Smooth muscle cell (in vitro differentiated cells): ENCODE measurements around the gene TMCO1. TPM values are rescaled to one million over a fixed set of nuclear protein-coding genes. Genes with fewer than 3 reads are reported as not detected.
"Not testable (repeated sequence)": the region's sequence is repeated elsewhere in the genome, so short reads cannot be mapped to it uniquely, and the experiment has no call there.

ENCODE experiments used
- DNase-seq: peaks from one replicate; lab custom pipeline; 2025; ENCODE audit not compliant: unreplicated experiment; lab: John Stamatoyannopoulos, UW
- H2AFZ ChIP-seq: fragments of 200-600 bp; sonication (generic); 2 replicates; pipeline ENCODE4 v1.6.0; 2016; ENCODE audit warnings: antibody characterized with exemption, low read depth, mild to moderate bottlenecking
- H3F3A ChIP-seq: fragments of 200-600 bp; sonication (generic); 2 replicates; pipeline ENCODE4 v1.6.0; 2017; ENCODE audit warnings: antibody characterized with exemption, low read depth
- H3K27ac ChIP-seq: fragments of 200-600 bp; sonication (generic); 2 replicates; pipeline ENCODE4 v1.5.1; 2016; ENCODE audit warnings: low read depth, mild to moderate bottlenecking
- H3K27me3 ChIP-seq: fragments of 200-600 bp; sonication (generic); 2 replicates; pipeline ENCODE4 v1.6.1; 2016; ENCODE audit warnings: low read depth, mild to moderate bottlenecking
- H3K36me3 ChIP-seq: fragments of 200-600 bp; sonication (generic); 2 replicates; pipeline ENCODE4 v1.5.1; 2016; ENCODE audit warnings: low read depth
- H3K4me1 ChIP-seq: fragments of 200-600 bp; sonication (generic); 2 replicates; pipeline ENCODE4 v1.5.1; 2016; ENCODE audit warnings: low read depth
- H3K4me2 ChIP-seq: fragments of 200-600 bp; sonication (generic); 2 replicates; pipeline ENCODE4 v1.6.0; 2016; ENCODE audit warnings: mild to moderate bottlenecking
- H3K4me3 ChIP-seq: fragments of 200-600 bp; sonication (generic); 2 replicates; pipeline ENCODE4 v1.5.1; 2016; ENCODE audit warnings: mild to moderate bottlenecking
- H3K79me2 ChIP-seq: fragments of 200-600 bp; sonication (generic); 2 replicates; pipeline ENCODE4 v1.6.0; 2016; ENCODE audit warnings: low read depth, mild to moderate bottlenecking
- H3K9ac ChIP-seq: fragments of 200-600 bp; sonication (generic); 2 replicates; pipeline ENCODE4 v1.6.0; 2016; ENCODE audit warnings: low read depth
- H3K9me3 ChIP-seq: fragments of 200-600 bp; sonication (generic); replicated peaks from 2 replicates; pipeline ENCODE4 v1.5.1; 2016; ENCODE audit warnings: low read depth
- H4K20me1 ChIP-seq: fragments of 200-600 bp; sonication (generic); 2 replicates; pipeline ENCODE4 v1.6.0; 2016; ENCODE audit warnings: low read depth
- CTCF ChIP-seq: fragments of 200-600 bp; sonication (generic); IDR thresholded peaks from 2 replicates; pipeline ENCODE4 v1.5.1; 2017; ENCODE audit warnings: borderline replicate concordance, mild to moderate bottlenecking, antibody characterized with exemption; ENCODE audit not compliant: insufficient read depth, poor library complexity, severe bottlenecking
- WGBS: methylation state at CpG from one replicate; pipeline ENCODE4 v1.1.7; 2016; ENCODE audit warnings: low lambda C conversion rate; 5-methylcytosine and 5-hydroxymethylcytosine counted together
- polyA plus RNA-seq: library from polyadenylated mRNA; unstranded; fragments of >200 nt; fragmentation: Nextera tagmentation; extraction: Ambion mirVana; gene quantifications from 2 replicates; pipeline ENCODE4 v1.2.1, GENCODE V29; 2016
- total RNA-seq: library from RNA; depleted of rRNA; stranded (reverse); fragments of >200 nt; gene quantifications from 2 replicates; pipeline ENCODE4 v1.2.3, GENCODE V29; 2014

The TMCO1 gene
- total and polyA plus RNA-seq, 2 experiments from 2014 or later, result 135 to 146 TPM

GRCh38 chr1:165686121-165686970 lies 82.3 kb downstream of the TMCO1 start:
- Histone ChIP-seq H2AFZ (no peak overlapping the region), H3K27me3 (no peaks in the 10 kb centered on the region), H3K36me3 (peaks cover 9% of the 10 kb centered on the region), H3K4me3 (no peak overlapping the region), H3K27ac (no peak overlapping the region), H4K20me1 (peaks cover 51% of the 10 kb centered on the region), H3K9me3 (peaks cover 2% of the 10 kb centered on the region), H3K4me1 (no peaks in the 10 kb centered on the region), H3K9ac (no peak overlapping the region), H3K4me2 (no peak overlapping the region), H3F3A (no peaks in the 10 kb centered on the region), H3K79me2 (peaks cover 43% of the 10 kb centered on the region)
- WGBS, result 98% methylated on average over 6 of the region's 6 CpGs
- DNase-seq, result no peak
- no peak for TF ChIP-seq CTCF

GRCh38 chr1:165683848-165684485 lies 84.7 kb downstream of the TMCO1 start:
- Histone ChIP-seq H3K9ac (no peak overlapping the region), H3F3A (no peaks in the 10 kb centered on the region), H3K4me1 (no peaks in the 10 kb centered on the region), H4K20me1 (peaks cover 45% of the 10 kb centered on the region), H3K9me3 (peaks cover 2% of the 10 kb centered on the region), H3K27me3 (no peaks in the 10 kb centered on the region), H3K27ac (no peak overlapping the region), H3K36me3 (peaks cover 14% of the 10 kb centered on the region), H2AFZ (no peak overlapping the region), H3K4me3 (no peak overlapping the region), H3K79me2 (peaks cover 39% of the 10 kb centered on the region), H3K4me2 (no peak overlapping the region)
- 33% methylated on average over 1 of the region's 1 CpG for WGBS
- DNase-seq, result no peak
- TF ChIP-seq CTCF, result no peak

- H3K4me2 ChIP-seq, DNase-seq, H3F3A ChIP-seq, H2AFZ ChIP-seq, H3K27ac ChIP-seq, H3K4me1 ChIP-seq, H3K9ac ChIP-seq, H3K27me3 ChIP-seq, H3K4me3 ChIP-seq, H3K9me3 ChIP-seq: not testable (repeated sequence)
- peaks cover 14% of the 10 kb centered on the region for H3K79me2 ChIP-seq
- H3K36me3 ChIP-seq, result peaks cover 17% of the 10 kb centered on the region
- WGBS, result 95% methylated on average over 4 of the region's 4 CpGs
- peaks cover 27% of the 10 kb centered on the region for H4K20me1 ChIP-seq
Observed at GRCh38 chr1:165680773-165681172, 87.9 kb downstream of the TMCO1 start.

- H3K9ac ChIP-seq, result no peak overlapping the region
- H3K4me3 ChIP-seq, result no peak overlapping the region
- 96% methylated on average over 2 of the region's 2 CpGs for WGBS
- no peaks in the 10 kb centered on the region for H3K9me3 ChIP-seq
- no peak overlapping the region for H2AFZ ChIP-seq
- no peak for DNase-seq
- H4K20me1 ChIP-seq, result peaks cover 22% of the 10 kb centered on the region
- H3K79me2 ChIP-seq, result peaks cover 9% of the 10 kb centered on the region
- no peak overlapping the region for H3K27ac ChIP-seq
- no peak overlapping the region for H3K4me2 ChIP-seq
- H3K4me1 ChIP-seq, result no peaks in the 10 kb centered on the region
- H3K27me3 ChIP-seq, result no peaks in the 10 kb centered on the region
- no peaks in the 10 kb centered on the region for H3F3A ChIP-seq
- H3K36me3 ChIP-seq, result peaks cover 17% of the 10 kb centered on the region
- TF ChIP-seq CTCF, result no peak
Observed at GRCh38 chr1:165680303-165680702, 88.4 kb downstream of the TMCO1 start.
